GM18526 (cell line): ENCODE results near the gene NDE1.

Source experiments
- POLR2A ChIP-seq: IDR thresholded peaks from 3 replicates; pipeline ENCODE4 v1.6.1; 2011; ENCODE audit not compliant: insufficient read length; ENCODE audit errors: extremely low read depth

The NDE1 gene

GRCh38 chr16:15643048-15643945 is 6.7 kb upstream of the NDE1 start, which contains the start of gene MARF1:
Gene MARF1, minus strand, starts transcription at chr16:15643154. Its CDS starts 3,921 bp downstream, at chr16:15639233.
- TF ChIP-seq POLR2A, result peak; percentile 69

GRCh38 chr16:15643946-15644250 is 6.1 kb upstream of the NDE1 start:
- TF ChIP-seq POLR2A, result no peak

GRCh38 chr16:15644267-15644961 is 5.6 kb upstream of the NDE1 start:
- TF ChIP-seq POLR2A, result no peak

GRCh38 chr16:15647294-15648014 is 2.6 kb upstream of the NDE1 start:
- no peak for TF ChIP-seq POLR2A

GRCh38 chr16:15648135-15648730 is 1.8 kb upstream of the NDE1 start:
- TF ChIP-seq POLR2A, result no peak

- no peak for TF ChIP-seq POLR2A
These were observed 372 bp upstream of the NDE1 start for GRCh38 chr16:15649727-15650018.

- no peak for TF ChIP-seq POLR2A
These were observed 690 bp downstream of the NDE1 start for GRCh38 chr16:15650698-15651171.

GRCh38 chr16:15652293-15653001 is 2.4 kb downstream of the NDE1 start:
- no peak for TF ChIP-seq POLR2A

GRCh38 chr16:15653227-15653626 is 3.2 kb downstream of the NDE1 start:
- TF ChIP-seq POLR2A, result no peak

GRCh38 chr16:15654591-15654990 is 4.5 kb downstream of the NDE1 start:
- TF ChIP-seq POLR2A, result no peak

- no peak for TF ChIP-seq POLR2A
These were observed 8.1 kb downstream of the NDE1 start for GRCh38 chr16:15658149-15658548.

GRCh38 chr16:15658556-15658955 is 8.5 kb downstream of the NDE1 start:
- TF ChIP-seq POLR2A, result no peak

GRCh38 chr16:15660203-15660601 is 10.2 kb downstream of the NDE1 start:
- TF ChIP-seq POLR2A, result no peak

GRCh38 chr16:15665107-15665506 is 15.1 kb downstream of the NDE1 start:
- TF ChIP-seq POLR2A, result no peak
